ENCODE data around the gene RBM19.
A peak's percentile ranks its signal among the peaks of the same experiment; 100 is the strongest.

Gene RBM19

DNA sequence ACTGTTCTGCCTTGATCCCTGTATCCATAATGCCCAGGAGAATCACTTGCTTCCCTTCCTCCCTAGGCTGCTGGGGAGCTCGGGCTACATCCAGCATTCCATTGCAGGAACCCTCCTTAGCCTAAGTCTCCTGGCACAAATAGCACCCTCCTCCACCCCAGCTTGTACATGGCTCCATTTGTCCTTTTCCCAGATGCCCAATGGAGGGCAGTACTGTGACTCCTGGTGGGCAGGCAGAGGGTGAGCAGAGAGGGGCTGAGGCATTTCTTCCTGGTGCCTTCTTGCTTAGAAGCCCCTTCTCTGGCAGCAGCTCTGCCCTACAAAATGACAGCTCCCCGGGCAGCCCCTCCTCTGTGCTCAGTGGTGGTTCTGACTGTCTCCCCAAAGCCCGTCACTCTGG lies 86.5 kb downstream of the RBM19 start:
- no peak for DNase-seq

- DNase-seq, result no peak
Measured at GRCh38 chr12:113877607-113878006, 88.5 kb downstream of the RBM19 start.

DNA sequence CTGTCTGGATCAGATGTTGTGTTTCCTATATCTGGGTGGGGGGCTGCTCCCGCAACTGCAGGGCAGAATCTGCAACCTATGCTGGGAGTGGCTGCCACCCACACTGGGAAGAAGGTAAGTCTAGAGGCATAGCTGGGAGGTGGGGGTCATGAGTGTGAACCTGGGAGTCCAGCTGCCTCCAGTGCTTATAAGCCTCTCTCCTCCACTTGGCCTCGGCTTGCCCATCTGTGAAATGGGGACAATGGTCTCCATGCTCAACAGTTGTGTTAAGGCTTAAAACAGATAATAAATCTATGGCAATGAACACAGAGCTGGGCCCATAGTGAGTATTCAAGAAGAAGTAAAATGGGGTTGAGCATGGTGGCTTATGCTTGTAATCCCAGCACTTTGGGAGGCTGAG lies 90.0 kb downstream of the RBM19 start:
- DNase-seq, result no peak

- peak; percentile 33 for DNase-seq
Measured at GRCh38 chr12:113875691-113876090, 90.4 kb downstream of the RBM19 start.

DNA sequence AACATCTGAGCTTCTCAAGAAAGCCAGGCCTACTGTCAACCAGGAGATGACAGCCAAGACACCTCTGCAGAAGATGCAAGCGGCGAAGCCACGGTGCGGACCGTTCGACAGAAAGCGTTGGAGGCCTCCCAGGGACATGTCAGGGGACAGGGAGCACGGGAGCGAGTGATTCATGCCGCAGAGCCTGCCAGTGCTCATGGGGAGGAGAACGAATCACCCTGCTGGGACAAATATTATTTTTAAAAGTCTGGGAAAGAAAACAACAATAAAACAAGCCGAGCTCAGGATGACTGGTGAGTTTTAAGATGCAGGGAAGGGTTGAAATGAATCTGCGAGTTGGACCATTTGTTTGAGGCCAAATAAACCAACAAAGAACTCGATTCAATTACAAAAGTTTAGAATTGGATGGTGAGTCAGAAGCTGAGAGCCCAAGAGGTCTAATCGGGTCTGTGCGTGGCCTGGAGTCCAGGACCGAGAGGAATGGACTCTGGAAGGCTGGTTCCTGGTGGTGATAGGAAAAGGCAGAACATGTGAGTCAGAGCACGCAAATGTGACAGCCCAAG lies 91.0 kb downstream of the RBM19 start:
- DNase-seq, result no peak

DNA sequence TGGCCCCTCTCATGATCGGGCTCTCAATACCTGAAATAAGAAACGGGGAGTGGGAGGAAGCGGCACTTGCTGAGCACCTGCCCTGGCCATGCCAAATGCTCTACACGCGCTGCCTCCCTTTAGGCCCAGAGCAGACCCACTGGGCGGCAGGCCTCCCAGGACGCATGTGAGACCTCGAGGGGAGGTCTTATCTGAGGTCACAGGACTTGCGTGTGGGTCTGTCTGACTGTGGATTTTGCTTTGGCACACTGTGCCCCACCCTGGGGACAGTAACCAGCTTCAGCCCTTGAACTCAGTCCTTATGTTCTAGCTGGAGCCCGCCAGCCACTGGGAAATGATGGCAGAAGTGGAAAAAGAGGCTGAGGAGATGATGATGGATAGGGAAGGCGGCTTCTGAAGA lies 91.8 kb downstream of the RBM19 start:
- no peak for DNase-seq

- no peak for DNase-seq
Measured at GRCh38 chr12:113873740-113874139, 92.4 kb downstream of the RBM19 start.

GRCh38 chr12:113870890-113871289 lies 95.2 kb downstream of the RBM19 start:
- no peak for DNase-seq

DNA sequence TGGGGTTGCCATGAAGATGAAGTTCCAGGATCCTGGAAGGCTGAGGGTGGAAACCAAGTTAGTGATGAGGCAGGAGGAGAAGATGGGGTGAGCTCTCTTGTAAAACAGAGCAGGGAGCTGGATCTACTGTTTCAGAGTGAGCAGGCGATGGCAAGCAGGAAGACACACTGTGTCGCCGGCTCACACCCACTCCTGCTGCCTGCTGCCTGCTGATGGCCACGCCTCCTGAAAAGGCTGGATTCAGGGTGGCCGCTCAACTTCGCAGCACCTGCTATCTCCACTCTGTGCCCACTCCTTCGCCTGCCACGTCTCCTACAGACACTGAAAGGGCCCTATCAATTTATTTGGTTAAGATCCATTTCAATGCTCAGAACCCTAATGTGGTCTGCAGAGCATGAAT lies 96.1 kb downstream of the RBM19 start:
- no peak for DNase-seq

DNA sequence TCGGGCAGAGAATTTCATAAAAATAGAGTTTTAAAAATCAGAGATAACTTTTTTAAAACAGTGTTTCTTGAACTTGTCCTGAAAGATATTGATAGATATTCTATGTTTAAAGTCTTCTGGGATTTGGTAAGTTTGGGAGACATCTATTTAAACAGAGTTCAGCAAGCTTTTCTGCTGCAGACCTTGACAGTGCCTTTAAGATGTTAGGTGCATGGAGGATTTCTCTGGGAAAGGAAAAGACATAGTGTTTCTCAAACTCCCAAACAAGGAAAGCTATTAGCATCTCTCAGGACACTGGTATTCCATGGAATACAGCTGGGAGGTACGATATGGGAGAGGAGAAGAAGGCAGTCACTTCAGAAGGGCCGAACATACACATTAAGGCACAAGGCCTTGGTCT lies 97.8 kb downstream of the RBM19 start:
- no peak for DNase-seq

GRCh38 chr12:113867258-113867657 lies 98.9 kb downstream of the RBM19 start:
- peak; percentile 25 for DNase-seq

DNA sequence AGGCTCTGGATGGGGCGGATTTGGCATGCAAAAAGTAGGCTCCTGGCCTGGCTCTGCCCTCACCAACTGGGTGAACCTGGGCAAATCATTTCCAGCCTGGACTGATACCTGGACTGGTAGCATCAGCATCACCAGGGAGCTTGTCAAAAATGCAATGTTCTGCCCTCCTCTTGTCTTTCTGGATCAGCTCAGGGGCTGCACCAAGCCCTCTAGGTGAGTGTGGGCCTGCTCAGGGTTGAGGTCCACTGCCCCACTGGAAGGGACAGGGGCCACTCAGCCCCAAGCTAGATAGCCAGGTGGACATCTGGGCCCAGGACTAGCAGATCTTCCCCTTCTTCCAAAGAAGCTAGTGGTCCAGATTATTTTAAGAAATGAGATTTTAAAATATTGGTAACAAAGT lies 99.6 kb downstream of the RBM19 start:
- DNase-seq, result no peak

DNA sequence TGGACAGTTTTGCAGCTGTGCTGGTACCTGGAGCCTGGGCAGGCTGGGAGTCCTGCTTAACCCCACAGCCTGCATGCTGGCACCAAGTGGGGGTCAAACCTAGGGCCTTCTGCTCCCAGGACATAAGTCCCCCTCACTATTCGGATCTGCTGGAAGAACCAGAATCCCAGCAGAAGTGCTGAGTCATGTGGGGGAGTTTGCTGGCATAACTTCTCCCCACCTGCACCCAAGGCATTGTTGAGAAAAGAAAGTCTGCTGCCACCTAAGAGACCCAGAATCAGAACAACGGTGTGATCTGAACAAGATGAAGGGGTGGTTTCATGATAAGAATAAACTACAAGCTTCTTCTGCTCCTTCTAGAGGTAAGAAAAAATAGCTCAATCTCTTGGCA lies 102.7 kb downstream of the RBM19 start:
- no peak for DNase-seq

- peak; percentile 81 for DNase-seq
Measured at GRCh38 chr12:113862590-113863454, 103.3 kb downstream of the RBM19 start.

DNA sequence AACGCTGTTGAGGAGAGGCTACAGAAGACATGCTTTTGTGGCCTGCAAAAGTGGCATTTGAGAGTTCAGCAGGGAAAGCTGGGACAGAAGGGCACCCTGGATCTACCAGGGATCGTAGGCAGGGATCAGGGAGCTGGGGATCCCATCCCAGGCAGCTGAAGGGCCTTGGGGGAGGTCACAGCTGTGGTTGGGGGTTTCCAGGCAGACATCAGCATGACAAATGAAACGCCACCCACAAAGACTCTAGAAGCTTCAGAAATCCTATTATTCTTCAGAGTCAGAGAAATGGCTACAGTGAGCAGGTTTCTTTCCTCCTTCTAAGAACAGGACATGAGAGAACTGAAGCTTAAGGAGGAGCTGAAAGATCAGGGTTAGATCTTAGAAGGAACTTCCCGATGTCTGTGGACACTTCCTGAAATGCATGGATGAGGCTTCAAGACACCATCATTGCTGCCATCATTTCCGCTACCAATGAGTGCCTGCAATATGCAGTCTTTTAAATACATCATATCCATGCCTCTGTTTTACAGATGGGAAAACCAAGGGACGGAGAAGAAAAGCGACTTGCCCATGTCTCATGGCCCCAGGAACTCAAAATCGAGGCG lies 104.3 kb downstream of the RBM19 start:
- no peak for DNase-seq

- no peak for DNase-seq
Measured at GRCh38 chr12:113860950-113861349, 105.2 kb downstream of the RBM19 start.

DNA sequence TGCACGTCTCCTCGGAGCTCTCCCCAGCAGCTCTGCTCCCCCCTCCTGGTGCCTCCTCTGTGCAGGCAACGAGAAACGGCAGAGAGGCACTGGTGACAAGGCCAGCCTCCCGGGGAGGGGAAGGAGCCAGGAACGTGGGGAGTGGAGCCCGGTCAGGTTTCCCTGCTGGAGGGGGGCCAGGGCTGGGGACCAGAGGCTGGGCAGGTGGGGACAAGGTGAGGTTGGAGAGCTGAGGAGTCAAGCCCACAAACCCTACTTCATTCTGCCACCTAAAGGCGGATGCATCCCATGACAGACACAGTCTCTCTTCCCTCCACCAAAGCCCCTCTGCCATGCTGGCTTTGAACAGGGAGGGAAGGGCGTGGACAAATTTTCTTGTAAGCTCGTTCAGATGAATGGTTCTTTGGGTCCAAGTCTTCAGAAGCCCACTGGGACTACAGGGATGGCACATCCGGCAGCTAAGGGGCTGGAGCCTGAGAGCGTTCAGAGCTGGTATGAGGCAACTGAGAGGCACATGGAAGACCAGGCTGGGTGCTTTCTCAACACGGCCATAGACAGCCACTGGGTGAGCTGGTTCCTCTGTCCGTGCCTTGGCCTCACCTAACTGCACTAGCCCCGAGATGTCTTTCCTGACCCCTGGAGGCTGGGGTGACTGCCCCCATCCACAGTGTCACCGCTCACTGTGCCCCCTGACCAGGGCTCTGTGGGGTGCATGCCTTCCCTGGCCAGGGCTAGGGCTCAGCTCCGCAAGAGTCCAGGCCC lies 105.9 kb downstream of the RBM19 start:
- peak; percentile 39 for DNase-seq

GRCh38 chr12:113858841-113859386 lies 107.2 kb downstream of the RBM19 start:
- no peak for DNase-seq

DNA sequence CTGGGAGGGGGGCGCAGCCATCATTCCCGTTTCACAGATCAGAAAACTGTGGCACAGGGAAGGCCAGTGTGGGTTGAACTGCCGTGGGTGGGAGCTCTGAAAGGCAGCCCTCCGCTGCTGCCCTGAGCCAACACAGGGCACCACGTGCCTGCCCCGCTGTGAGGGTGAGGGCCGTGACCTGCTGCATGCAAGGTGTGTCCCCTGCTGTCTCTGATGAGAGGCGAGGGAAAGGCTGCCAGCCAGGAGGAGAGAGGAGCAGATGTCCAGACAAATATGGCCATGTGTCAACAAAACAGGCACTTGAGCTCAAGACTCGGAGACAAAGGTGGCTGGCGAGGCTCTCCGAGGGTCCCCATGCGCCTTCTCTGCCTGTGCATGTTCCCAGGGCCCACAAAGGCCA lies 108.8 kb downstream of the RBM19 start:
- DNase-seq, result peak; percentile 67

- DNase-seq, result no peak
Measured at GRCh38 chr12:113855998-113856397, 110.1 kb downstream of the RBM19 start.

- no peak for DNase-seq
Measured at GRCh38 chr12:113854385-113855142, 111.6 kb downstream of the RBM19 start.

GRCh38 chr12:113853491-113853890 lies 112.6 kb downstream of the RBM19 start:
- peak; percentile 85 for DNase-seq

All from NCI-H69 (cell line).